Right lobe of liver (tissue), 6 donors: ENCODE data around the gene PPP1R14C. TPM values are rescaled to one million over a fixed set of nuclear protein-coding genes. Genes with fewer than 3 reads are reported as not detected.

Experiments used
- ATAC-seq, 4 donors: fragments of 200-7000 bp; cut with Tn5 transposase; one replicate each; pipeline ENCODE4 v1.9.1; 2020; ENCODE audit warnings: mild to moderate bottlenecking in 4 of 4, moderate library complexity in 4 of 4
- DNase-seq, 3 donors: peaks; one replicate each; pipeline ENCODE4 v3.0.0-alpha.2; 2020
- H3K27ac ChIP-seq, 3 donors: fragments of 200-600 bp; one replicate each; pipeline ENCODE4 v1.8.0; 2022
- H3K27me3 ChIP-seq, 2 donors: fragments of 200-600 bp; one replicate each; pipeline ENCODE4 v1.8.0; 2022
- H3K36me3 ChIP-seq, 4 donors: fragments of 200-600 bp; sonication (generic) in 1 of 4; one replicate each; pipeline versions ENCODE4 v1.5.1 to v1.8.0; 2017 to 2022; ENCODE audit warnings: control low read depth in 1 of 4
- H3K4me1 ChIP-seq, 4 donors: fragments of 200-600 bp; sonication (generic) in 1 of 4; one replicate each; pipeline versions ENCODE4 v1.5.1 to v1.8.0; 2017 to 2022; ENCODE audit warnings: control low read depth in 1 of 4
- H3K4me3 ChIP-seq, 3 donors: fragments of 200-600 bp; one replicate each; pipeline ENCODE4 v1.8.0; 2022
- H3K9me3 ChIP-seq, 4 donors: fragments of 200-600 bp; sonication (generic) in 1 of 4; one replicate each; pipeline versions ENCODE4 v1.5.1 to v1.8.0; 2017 to 2022; ENCODE audit warnings: control low read depth in 1 of 4
- POLR2A ChIP-seq: fragments of 450-650 bp; IDR thresholded peaks from one replicate; pipeline ENCODE4 v1.6.1; 2017; ENCODE audit warnings: antibody characterized with exemption, mild to moderate bottlenecking
- WGBS: methylation state at CpG from one replicate; pipeline ENCODE4 v1.1.6; 2018; ENCODE audit warnings: low coverage, low lambda C conversion rate; ENCODE audit not compliant: insufficient coverage; ENCODE audit errors: missing lambda C conversion rate; 5-methylcytosine and 5-hydroxymethylcytosine counted together
- intact Hi-C, 2 donors: fragments of 100-400 bp; cut with DNase I; formaldehyde crosslinking; loops; one replicate each; pipeline versions ENCODE4 v1.11.2 to v1.14.1; 2022
- total RNA-seq, 6 experiments: library from RNA; depleted of rRNA in 2 of 6; stranded (reverse); fragments of >200 nt in 2 of 6; fragmentation: NEBNext Ultra II Directional in 3 of 6; extraction: Animal tissue kit (Norgen Biotek cat#: 25700) in 3 of 6; gene quantifications; one replicate each; pipeline versions ENCODE4 v1.1.0 to v1.2.4, GENCODE V29; 2016 to 2023
- TF ChIP-seq, protein P1 (sequence below), 4 donors: fragments of 200-600 bp in 3 of 4; fragments of 450-650 bp in 1 of 4; IDR thresholded peaks; one replicate each; pipeline versions ENCODE4 v1.5.1 to v1.8.0; 2016 to 2022; ENCODE audit warnings: antibody characterized with exemption in 4 of 4, mild to moderate bottlenecking in 2 of 4
- donor health status: DM: no; HTN: yes; CAD: no.
- donor health status: DM: no; HTN: no; CAD: no.
- donor health status: DM: no; HTN: no; CAD: no.
- donor health status: DM: no; HTN: yes; CAD: no.
- donor health status: DM: no; HTN: yes; CAD: no.

Gene PPP1R14C
- total RNA-seq, 6 experiments from 2014 or later, result not detected

DNA sequence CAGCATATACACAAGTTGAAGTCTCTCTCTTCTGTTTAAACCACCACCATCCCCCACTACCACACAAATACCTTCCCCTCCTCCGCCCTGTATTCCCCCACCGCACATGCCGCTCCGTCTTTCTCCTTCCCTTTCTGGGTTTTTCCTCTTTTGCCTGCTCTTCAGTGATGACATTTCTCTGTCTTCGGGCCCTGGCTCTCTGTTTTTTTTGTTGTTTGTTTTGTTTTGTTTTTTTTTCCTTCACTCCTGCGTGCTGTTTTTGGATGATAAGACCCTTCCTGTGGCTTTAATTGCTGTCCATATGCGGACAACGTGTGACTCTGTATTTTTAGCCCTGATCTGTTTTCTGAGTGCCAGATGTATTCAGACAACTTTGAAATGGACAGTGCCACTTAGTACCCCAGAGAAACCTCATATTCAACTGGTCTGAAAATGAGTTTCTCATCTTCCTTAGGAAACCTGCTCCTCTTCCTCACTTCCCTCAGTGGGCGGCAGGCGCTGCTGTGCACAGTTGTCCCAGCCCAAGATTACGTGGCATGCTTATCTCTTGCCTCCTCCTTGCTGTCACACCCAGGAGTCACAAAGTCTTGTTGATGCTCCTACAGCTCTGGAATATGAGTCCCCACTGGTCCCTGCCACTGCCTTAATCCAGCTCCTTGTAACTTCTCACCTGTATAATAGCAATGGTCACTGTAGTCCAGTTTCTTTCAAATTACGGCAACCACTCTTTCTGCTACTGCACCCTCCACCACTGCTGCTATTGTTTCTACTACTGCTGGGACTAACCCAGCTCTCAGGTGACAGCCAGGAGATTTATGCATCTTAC lies 8.2 kb downstream of the PPP1R14C start:
- H3K4me1 ChIP-seq, result no peaks in the 10 kb centered on the region
- H3K36me3 ChIP-seq, result no peaks in the 10 kb centered on the region
- WGBS, result 14% methylated on average over 11 of the region's 12 CpGs
- no peak overlapping the region for H3K27ac ChIP-seq
- ATAC-seq (no peak), DNase-seq (no peak)
- H3K4me3 ChIP-seq, result no peak overlapping the region
- TF ChIP-seq, protein P1, sequence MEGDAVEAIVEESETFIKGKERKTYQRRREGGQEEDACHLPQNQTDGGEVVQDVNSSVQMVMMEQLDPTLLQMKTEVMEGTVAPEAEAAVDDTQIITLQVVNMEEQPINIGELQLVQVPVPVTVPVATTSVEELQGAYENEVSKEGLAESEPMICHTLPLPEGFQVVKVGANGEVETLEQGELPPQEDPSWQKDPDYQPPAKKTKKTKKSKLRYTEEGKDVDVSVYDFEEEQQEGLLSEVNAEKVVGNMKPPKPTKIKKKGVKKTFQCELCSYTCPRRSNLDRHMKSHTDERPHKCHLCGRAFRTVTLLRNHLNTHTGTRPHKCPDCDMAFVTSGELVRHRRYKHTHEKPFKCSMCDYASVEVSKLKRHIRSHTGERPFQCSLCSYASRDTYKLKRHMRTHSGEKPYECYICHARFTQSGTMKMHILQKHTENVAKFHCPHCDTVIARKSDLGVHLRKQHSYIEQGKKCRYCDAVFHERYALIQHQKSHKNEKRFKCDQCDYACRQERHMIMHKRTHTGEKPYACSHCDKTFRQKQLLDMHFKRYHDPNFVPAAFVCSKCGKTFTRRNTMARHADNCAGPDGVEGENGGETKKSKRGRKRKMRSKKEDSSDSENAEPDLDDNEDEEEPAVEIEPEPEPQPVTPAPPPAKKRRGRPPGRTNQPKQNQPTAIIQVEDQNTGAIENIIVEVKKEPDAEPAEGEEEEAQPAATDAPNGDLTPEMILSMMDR (IDR thresholded peaks at IDR 0.05), result no peak
- no peak for TF ChIP-seq POLR2A
- no peaks in the 10 kb centered on the region for H3K9me3 ChIP-seq
- intact Hi-C loops, result no loop called here
- H3K27me3 ChIP-seq, result no peaks in the 10 kb centered on the region

GRCh38 chr6:150152891-150153876 lies 10.3 kb downstream of the PPP1R14C start:
- H3K9me3 ChIP-seq, result no peaks in the 10 kb centered on the region
- H3K27ac ChIP-seq, result no peak overlapping the region
- 39% methylated on average over 7 of the region's 9 CpGs for WGBS
- no peak for TF ChIP-seq POLR2A
- TF ChIP-seq, protein P1 (IDR thresholded peaks at IDR 0.05), result no peak
- H3K4me1 ChIP-seq, result no peaks in the 10 kb centered on the region
- intact Hi-C loops, result no loop called here
- no peaks in the 10 kb centered on the region for H3K27me3 ChIP-seq
- no peak for DNase-seq
- no peaks in the 10 kb centered on the region for H3K36me3 ChIP-seq
- ATAC-seq, result no peak
- H3K4me3 ChIP-seq, result no peak overlapping the region

DNA sequence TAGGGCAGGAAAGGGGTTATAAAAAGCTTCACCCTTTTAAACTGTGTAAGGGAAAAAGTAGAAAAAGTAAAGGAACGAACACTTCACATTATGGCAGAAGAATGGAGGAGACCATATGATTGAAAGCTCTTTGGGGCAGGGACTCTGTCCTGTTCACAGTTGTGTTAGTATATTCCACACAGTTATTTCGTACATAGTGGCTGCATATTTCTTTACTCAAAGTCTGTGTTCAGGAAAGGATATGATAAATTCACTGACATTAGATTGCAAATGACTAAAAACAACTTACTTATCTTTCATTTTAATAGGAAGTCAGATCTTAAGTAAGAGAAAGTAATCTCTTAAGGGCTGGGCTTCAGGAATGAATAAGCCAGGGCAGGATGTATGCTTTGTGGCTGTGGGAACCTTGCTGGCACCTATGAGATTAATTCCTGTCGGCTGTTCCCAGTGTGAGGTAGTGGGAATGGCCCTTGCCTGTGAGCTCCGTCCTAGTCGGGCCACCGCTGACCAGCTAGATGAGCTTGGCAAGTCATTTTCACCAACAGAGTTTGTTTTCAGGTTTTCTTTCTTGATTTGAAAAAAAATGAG lies 11.2 kb downstream of the PPP1R14C start:
- Histone ChIP-seq H3K4me3 (no peak overlapping the region), H3K27ac (no peak overlapping the region), H3K36me3 (no peaks in the 10 kb centered on the region), H3K9me3 (no peaks in the 10 kb centered on the region), H3K27me3 (no peaks in the 10 kb centered on the region), H3K4me1 (no peaks in the 10 kb centered on the region)
- DNase-seq, result no peak
- intact Hi-C loops, result no loop called here
- TF ChIP-seq, protein P1 (IDR thresholded peaks at IDR 0.05), result no peak
- no peak for TF ChIP-seq POLR2A
- no peak for ATAC-seq
- 42% methylated on average over 6 of the region's 6 CpGs for WGBS

- WGBS, result 56% methylated on average over 3 of the region's 3 CpGs
- no peaks in the 10 kb centered on the region for H3K36me3 ChIP-seq
- intact Hi-C loops, result no loop called here
- no peaks in the 10 kb centered on the region for H3K9me3 ChIP-seq
- H3K4me3 ChIP-seq, result no peak overlapping the region
- no peak for TF ChIP-seq POLR2A
- TF ChIP-seq, protein P1 (IDR thresholded peaks at IDR 0.05), result no peak
- DNase-seq, result no peak
- H3K4me1 ChIP-seq, result no peaks in the 10 kb centered on the region
- no peak overlapping the region for H3K27ac ChIP-seq
- H3K27me3 ChIP-seq, result no peaks in the 10 kb centered on the region
- no peak for ATAC-seq
Measured at GRCh38 chr6:150156460-150156859, 13.6 kb downstream of the PPP1R14C start.
